ENCODE data around the gene PFDN5.
"Not testable (repeated sequence)": the region's sequence is repeated elsewhere in the genome, so short reads cannot be mapped to it uniquely, and the experiment has no call there.

PFDN5 gene

GRCh38 chr12:53326460-53327185 is 31.3 kb downstream of the PFDN5 start:
- peaks cover 16% of the 10 kb centered on the region for H3K4me1 Mint-ChIP-seq (ENCODE audit: low read depth)
- H3K27ac Mint-ChIP-seq: peak overlapping the region; percentile 67
- peaks cover 5% of the 10 kb centered on the region for H3K27me3 Mint-ChIP-seq (ENCODE audit: low read depth)
- no peaks in the 10 kb centered on the region for H3K9me3 Mint-ChIP-seq
- H3K36me3 Mint-ChIP-seq (ENCODE audit: low read depth): no peaks in the 10 kb centered on the region
- DNase-seq (ENCODE audit: low spot score): no peak
- peak overlapping the region; percentile 63 for H3K4me3 Mint-ChIP-seq

DNA sequence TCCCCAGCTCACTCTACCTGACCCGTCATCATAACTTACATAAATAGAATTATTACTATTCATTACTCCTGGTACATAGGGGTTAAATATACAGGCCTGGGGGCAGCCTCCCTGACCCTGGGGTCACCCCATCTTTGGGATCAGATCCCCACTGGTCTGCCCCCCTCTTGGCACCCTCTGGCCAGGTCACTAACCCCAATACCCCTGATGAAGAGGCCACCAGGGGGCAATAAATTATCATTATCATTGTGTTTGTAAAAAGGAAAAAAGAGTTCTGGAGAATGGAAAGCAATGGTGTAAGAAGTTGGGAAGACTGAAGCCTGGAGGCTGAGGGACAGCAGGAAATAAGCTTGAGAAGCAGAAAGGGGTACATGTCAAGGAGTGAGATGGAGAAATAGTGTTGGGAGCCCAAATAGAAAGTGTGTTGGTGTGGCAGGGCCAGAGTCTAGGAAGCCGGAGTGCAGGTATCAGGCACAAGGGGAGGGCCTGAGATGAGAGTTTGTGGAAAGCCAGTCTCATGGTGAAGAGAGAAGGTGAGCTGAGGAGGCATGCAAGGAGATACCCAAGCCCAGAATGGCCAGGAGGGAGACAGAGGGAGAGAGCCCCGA is 32.2 kb downstream of the PFDN5 start:
- H3K9me3 Mint-ChIP-seq: no peaks in the 10 kb centered on the region
- peaks cover 12% of the 10 kb centered on the region for H3K27me3 Mint-ChIP-seq (ENCODE audit: low read depth)
- H3K4me1 Mint-ChIP-seq (ENCODE audit: low read depth): peaks cover 14% of the 10 kb centered on the region
- DNase-seq (ENCODE audit: low spot score): no peak
- no peak overlapping the region for H3K27ac Mint-ChIP-seq
- no peak overlapping the region for H3K4me3 Mint-ChIP-seq
- H3K36me3 Mint-ChIP-seq (ENCODE audit: low read depth): no peaks in the 10 kb centered on the region

DNA sequence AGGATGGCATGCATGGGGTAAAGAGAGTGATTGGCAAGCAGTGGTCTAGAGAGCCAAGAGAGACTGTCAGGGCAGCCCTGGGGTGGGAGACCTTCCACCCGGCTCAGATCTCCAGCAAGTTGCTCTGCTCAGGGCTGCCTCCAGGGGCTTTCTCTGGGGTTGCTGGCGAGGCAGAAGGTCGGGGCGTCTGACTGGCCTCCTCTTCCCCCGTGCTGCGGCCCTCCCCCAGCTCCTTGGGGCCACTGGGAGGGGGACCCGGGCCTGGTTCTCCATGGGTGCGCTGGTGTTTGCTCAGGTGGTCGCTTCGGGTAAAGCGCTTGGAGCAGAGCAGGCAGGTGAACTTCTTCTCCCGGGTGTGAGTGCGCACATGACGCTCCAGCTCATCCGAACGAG is 32.7 kb downstream of the PFDN5 start:
- H3K27me3 Mint-ChIP-seq (ENCODE audit: low read depth): peaks cover 12% of the 10 kb centered on the region

DNA sequence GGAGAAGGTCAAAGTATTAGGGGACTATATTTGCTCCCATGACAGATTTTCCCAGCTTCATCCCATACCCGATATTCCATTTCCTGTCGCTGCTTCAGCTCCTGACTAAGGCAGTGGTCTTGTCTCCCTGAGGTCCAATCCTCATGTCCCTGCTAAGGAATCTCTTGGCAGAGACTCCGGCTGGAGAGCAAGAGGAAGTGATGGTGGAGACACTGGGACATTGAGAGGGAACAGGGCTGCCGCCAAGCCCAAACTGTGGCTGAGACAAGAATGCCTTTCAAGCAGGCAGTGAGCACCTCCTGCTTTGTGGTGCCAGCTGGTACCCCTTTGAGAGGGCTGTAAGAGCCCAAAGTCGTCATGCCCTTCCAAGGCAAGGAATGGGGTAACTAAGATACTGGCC is 35.3 kb downstream of the PFDN5 start:
- no peak overlapping the region for H3K27ac Mint-ChIP-seq
- no peaks in the 10 kb centered on the region for H3K9me3 Mint-ChIP-seq

More for the DNA sequence above, 32.7 kb downstream of the PFDN5 start:
- no peak overlapping the region for H3K4me3 Mint-ChIP-seq
- H3K9me3 Mint-ChIP-seq: no peaks in the 10 kb centered on the region
- no peaks in the 10 kb centered on the region for H3K36me3 Mint-ChIP-seq (ENCODE audit: low read depth)
- peaks cover 13% of the 10 kb centered on the region for H3K4me1 Mint-ChIP-seq (ENCODE audit: low read depth)
- DNase-seq (ENCODE audit: low spot score): no peak
- no peak overlapping the region for H3K27ac Mint-ChIP-seq

GRCh38 chr12:53332339-53332738 is 37.0 kb downstream of the PFDN5 start:
- H3K9me3 Mint-ChIP-seq; H3K27ac Mint-ChIP-seq; H3K4me3 Mint-ChIP-seq; DNase-seq (ENCODE audit: low spot score); H3K4me1 Mint-ChIP-seq (ENCODE audit: low read depth); H3K36me3 Mint-ChIP-seq (ENCODE audit: low read depth): not testable (repeated sequence)
- peaks cover 36% of the 10 kb centered on the region for H3K27me3 Mint-ChIP-seq (ENCODE audit: low read depth)

More for the DNA sequence above, 35.3 kb downstream of the PFDN5 start:
- Mint-ChIP-seq H3K4me1 (ENCODE audit: low read depth) (peaks cover 3% of the 10 kb centered on the region), H3K4me3 (no peak overlapping the region), H3K36me3 (ENCODE audit: low read depth) (no peaks in the 10 kb centered on the region), H3K27me3 (ENCODE audit: low read depth) (peaks cover 23% of the 10 kb centered on the region)
- no peak for DNase-seq (ENCODE audit: low spot score)

GRCh38 chr12:53332744-53333143 is 37.4 kb downstream of the PFDN5 start:
- H3K9me3 Mint-ChIP-seq: no peaks in the 10 kb centered on the region
- peaks cover 40% of the 10 kb centered on the region for H3K27me3 Mint-ChIP-seq (ENCODE audit: low read depth)
- no peak for DNase-seq (ENCODE audit: low spot score)
- H3K4me1 Mint-ChIP-seq (ENCODE audit: low read depth): peaks cover 5% of the 10 kb centered on the region
- H3K36me3 Mint-ChIP-seq (ENCODE audit: low read depth): peaks cover 1% of the 10 kb centered on the region
- H3K4me3 Mint-ChIP-seq: no peak overlapping the region
- H3K27ac Mint-ChIP-seq: no peak overlapping the region

DNA sequence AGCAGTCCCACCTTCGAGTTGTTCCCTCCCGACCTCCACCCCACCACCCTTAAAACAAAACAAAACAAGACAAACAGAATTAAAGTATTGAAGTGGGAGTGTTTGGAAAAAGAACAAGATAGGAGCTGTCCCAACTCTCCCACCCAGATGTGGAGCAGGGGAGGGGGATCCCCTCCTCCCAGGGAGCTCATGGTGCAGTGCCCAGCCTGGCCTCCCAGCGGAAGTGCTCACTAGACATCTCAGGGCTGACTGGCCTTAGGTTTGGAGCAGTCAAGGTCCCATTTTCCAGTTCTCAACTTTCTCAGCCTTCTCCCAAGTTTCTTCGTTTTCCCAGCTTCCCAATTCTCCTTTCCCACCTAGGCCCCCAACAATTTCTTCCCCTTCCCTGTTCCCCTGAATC is 37.9 kb downstream of the PFDN5 start:
- no peak overlapping the region for H3K27ac Mint-ChIP-seq
- no peak overlapping the region for H3K4me3 Mint-ChIP-seq
- H3K4me1 Mint-ChIP-seq (ENCODE audit: low read depth): peaks cover 9% of the 10 kb centered on the region
- H3K36me3 Mint-ChIP-seq (ENCODE audit: low read depth): peaks cover 2% of the 10 kb centered on the region
- H3K27me3 Mint-ChIP-seq (ENCODE audit: low read depth): peaks cover 45% of the 10 kb centered on the region
- no peak for DNase-seq (ENCODE audit: low spot score)
- H3K9me3 Mint-ChIP-seq: no peaks in the 10 kb centered on the region

DNA sequence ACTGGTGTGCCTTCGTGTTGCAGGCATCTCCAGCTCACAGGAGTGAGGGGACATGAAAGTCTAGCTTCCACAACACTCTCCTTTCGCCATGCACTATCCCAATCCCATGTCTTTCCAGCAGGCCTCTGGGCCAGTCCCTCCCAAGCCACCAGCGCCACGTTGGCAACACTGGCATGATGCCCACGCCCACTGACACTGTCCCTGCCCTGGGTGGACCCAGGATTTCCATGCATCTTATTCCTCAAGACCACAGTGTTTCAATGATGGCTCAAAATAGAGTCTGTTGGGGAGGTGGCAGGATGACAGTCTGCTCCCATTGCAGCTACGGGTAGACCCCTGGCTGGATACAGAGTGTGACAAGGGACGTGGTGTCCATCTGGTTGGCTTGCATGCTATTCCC is 38.5 kb downstream of the PFDN5 start:
- Mint-ChIP-seq H3K4me1 (ENCODE audit: low read depth) (peaks cover 11% of the 10 kb centered on the region), H3K4me3 (no peak overlapping the region), H3K27me3 (ENCODE audit: low read depth) (peaks cover 47% of the 10 kb centered on the region), H3K36me3 (ENCODE audit: low read depth) (peaks cover 2% of the 10 kb centered on the region), H3K27ac (no peak overlapping the region), H3K9me3 (no peaks in the 10 kb centered on the region)
- no peak for DNase-seq (ENCODE audit: low spot score)

DNA sequence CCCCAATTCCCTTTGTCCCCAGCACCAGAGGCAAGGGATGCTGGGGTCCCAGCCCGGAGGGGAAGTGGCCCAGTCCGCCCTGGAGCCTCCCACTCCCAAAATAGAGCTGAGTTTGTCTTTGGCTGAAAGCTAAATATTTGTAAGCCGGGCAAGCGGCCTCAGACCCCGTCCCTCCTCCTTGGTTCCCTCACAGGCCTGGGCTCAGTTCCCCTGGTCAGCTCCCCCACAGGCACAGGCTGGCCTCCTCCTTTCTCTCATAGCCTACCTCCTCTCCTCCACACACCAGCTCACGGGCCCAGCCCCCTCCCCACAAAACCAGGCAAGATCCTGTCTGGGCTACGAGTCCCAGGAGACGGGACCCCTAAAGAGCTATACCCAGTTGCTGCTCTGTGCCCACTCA is 39.5 kb downstream of the PFDN5 start:
- peaks cover 2% of the 10 kb centered on the region for H3K36me3 Mint-ChIP-seq (ENCODE audit: low read depth)
- no peak for DNase-seq (ENCODE audit: low spot score)
- H3K4me1 Mint-ChIP-seq (ENCODE audit: low read depth): peaks cover 9% of the 10 kb centered on the region
- H3K4me3 Mint-ChIP-seq: no peak overlapping the region
- H3K27ac Mint-ChIP-seq: no peak overlapping the region
- H3K9me3 Mint-ChIP-seq: no peaks in the 10 kb centered on the region
- H3K27me3 Mint-ChIP-seq (ENCODE audit: low read depth): peaks cover 47% of the 10 kb centered on the region

GRCh38 chr12:53336181-53336681 is 40.9 kb downstream of the PFDN5 start, which contains the start of gene SP7:
Gene SP7, minus strand, starts transcription at chr12:53336354. Its CDS starts 708 bp downstream, at chr12:53335646.
- no peak within 1 kb of the TSS for H3K27ac Mint-ChIP-seq
- peaks cover 2% of the 10 kb centered on the region for H3K36me3 Mint-ChIP-seq (ENCODE audit: low read depth)
- H3K4me3 Mint-ChIP-seq: no peak within 1 kb of the TSS
- no peaks in the 10 kb centered on the region for H3K9me3 Mint-ChIP-seq
- peaks cover 9% of the 10 kb centered on the region for H3K4me1 Mint-ChIP-seq (ENCODE audit: low read depth)
- no peak for DNase-seq (ENCODE audit: low spot score)
- peaks cover 51% of the 10 kb centered on the region for H3K27me3 Mint-ChIP-seq (ENCODE audit: low read depth)

DNA sequence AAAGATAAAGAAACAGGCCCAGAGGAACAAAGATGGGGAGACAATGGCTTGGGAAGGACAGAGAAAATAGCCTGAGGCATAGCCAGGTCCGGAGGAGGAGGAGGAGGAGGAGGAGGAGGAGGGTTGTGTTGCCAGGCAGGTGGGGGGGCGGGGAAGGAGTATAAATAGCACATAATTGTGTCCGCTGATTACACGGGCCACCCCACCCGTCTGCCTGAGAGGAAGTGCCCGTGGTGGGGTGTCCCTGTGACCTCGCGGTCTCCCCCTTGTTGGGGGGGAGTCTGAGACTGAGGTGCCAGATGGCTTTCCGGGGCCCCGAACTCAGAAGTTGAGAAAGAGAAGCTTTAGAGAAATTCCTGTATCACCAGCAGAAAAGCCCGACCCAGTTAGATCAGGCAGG is 42.7 kb downstream of the PFDN5 start:
- peaks cover 9% of the 10 kb centered on the region for H3K4me1 Mint-ChIP-seq (ENCODE audit: low read depth)
- peak overlapping the region; percentile 5 for H3K4me3 Mint-ChIP-seq
- H3K36me3 Mint-ChIP-seq (ENCODE audit: low read depth): peaks cover 2% of the 10 kb centered on the region
- peaks cover 44% of the 10 kb centered on the region for H3K27me3 Mint-ChIP-seq (ENCODE audit: low read depth)
- DNase-seq (ENCODE audit: low spot score): no peak
- no peaks in the 10 kb centered on the region for H3K9me3 Mint-ChIP-seq
- H3K27ac Mint-ChIP-seq: peak overlapping the region; percentile 37

GRCh38 chr12:53338916-53339315 is 43.6 kb downstream of the PFDN5 start:
- Mint-ChIP-seq H3K4me1 (ENCODE audit: low read depth) (peaks cover 14% of the 10 kb centered on the region), H3K4me3 (no peak overlapping the region), H3K36me3 (ENCODE audit: low read depth) (peaks cover 2% of the 10 kb centered on the region), H3K27me3 (ENCODE audit: low read depth) (peaks cover 44% of the 10 kb centered on the region), H3K27ac (no peak overlapping the region), H3K9me3 (no peaks in the 10 kb centered on the region)
- DNase-seq (ENCODE audit: low spot score): no peak

- Mint-ChIP-seq H3K4me1 (ENCODE audit: low read depth) (peaks cover 23% of the 10 kb centered on the region), H3K9me3 (no peaks in the 10 kb centered on the region), H3K36me3 (ENCODE audit: low read depth) (peaks cover 2% of the 10 kb centered on the region), H3K27ac (no peak overlapping the region), H3K27me3 (ENCODE audit: low read depth) (peaks cover 35% of the 10 kb centered on the region), H3K4me3 (no peak overlapping the region)
- DNase-seq (ENCODE audit: low spot score): no peak
Observed at GRCh38 chr12:53340398-53340797, 45.1 kb downstream of the PFDN5 start.

DNA sequence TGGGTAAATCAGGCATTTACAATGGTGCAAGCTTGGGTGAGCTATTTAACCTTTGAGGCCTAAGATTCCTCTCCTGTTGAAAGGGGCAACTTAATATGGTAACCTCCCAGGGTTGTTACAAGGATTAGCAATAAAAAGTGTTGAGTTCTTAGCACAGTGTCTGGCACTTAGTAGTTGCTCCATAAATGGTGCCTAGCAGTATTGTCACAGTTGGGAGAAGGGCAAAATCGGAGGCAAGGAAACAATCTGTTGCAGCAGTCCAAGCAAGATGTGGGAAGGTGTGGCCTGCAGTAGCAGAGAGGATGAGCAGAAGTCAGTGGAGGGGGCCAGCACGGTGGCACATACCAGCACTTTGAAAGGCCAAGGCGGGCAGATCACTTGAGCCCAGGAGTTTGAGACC is 48.1 kb downstream of the PFDN5 start:
- H3K4me3 Mint-ChIP-seq: peak overlapping the region; percentile 28
- H3K27ac Mint-ChIP-seq: peak overlapping the region; percentile 62
- H3K9me3 Mint-ChIP-seq: no peaks in the 10 kb centered on the region

More for the DNA sequence above, 48.1 kb downstream of the PFDN5 start:
- H3K36me3 Mint-ChIP-seq (ENCODE audit: low read depth): no peaks in the 10 kb centered on the region
- peaks cover 16% of the 10 kb centered on the region for H3K4me1 Mint-ChIP-seq (ENCODE audit: low read depth)
- no peak for DNase-seq (ENCODE audit: low spot score)
- peaks cover 9% of the 10 kb centered on the region for H3K27me3 Mint-ChIP-seq (ENCODE audit: low read depth)
